ENCODE results near the gene OR5B2.

OR5B2 gene

DNA sequence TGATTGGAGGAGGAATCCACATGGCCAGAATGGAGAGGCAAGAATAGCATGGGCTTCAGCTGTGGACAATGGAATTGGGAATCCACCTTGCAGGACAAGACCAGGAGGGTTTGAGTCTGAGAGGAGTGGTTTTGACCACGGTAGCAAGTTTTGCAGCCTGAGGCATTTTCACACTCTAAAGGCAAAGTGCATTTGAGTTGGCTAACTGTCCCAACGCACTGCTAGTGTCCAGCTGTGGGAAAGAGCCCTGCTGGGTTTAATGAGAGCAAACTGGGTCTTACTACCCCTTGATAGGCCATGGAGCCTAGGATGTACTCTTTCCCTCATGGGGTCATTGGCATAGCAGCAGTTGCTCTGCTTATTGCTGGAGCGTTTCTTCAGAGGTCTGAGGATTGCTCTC lies at the start of gene OR5B2:
TSS of gene OR5B2 (minus strand) at position 101 of the 400 bp plus-strand sequence. CDS start 4,860 bp downstream, outside the sequence.
- TF ChIP-seq, protein P1, sequence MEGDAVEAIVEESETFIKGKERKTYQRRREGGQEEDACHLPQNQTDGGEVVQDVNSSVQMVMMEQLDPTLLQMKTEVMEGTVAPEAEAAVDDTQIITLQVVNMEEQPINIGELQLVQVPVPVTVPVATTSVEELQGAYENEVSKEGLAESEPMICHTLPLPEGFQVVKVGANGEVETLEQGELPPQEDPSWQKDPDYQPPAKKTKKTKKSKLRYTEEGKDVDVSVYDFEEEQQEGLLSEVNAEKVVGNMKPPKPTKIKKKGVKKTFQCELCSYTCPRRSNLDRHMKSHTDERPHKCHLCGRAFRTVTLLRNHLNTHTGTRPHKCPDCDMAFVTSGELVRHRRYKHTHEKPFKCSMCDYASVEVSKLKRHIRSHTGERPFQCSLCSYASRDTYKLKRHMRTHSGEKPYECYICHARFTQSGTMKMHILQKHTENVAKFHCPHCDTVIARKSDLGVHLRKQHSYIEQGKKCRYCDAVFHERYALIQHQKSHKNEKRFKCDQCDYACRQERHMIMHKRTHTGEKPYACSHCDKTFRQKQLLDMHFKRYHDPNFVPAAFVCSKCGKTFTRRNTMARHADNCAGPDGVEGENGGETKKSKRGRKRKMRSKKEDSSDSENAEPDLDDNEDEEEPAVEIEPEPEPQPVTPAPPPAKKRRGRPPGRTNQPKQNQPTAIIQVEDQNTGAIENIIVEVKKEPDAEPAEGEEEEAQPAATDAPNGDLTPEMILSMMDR (IDR thresholded peaks at IDR 0.05; ENCODE audit: insufficient read depth, low read length, poor library complexity, severe bottlenecking), result no peak
- Histone ChIP-seq H3K27me3 (replicated peaks; ENCODE audit: control insufficient read depth, insufficient read depth, low read length) (no peaks in the 10 kb centered on the region; the same call in none of the 2 replicates), H3K4me3 (replicated peaks; ENCODE audit: low read depth, low read length) (no peak within 1 kb of the TSS), H3K36me3 (ENCODE audit: control insufficient read depth, insufficient read depth, low read length) (no peaks in the 10 kb centered on the region)
- DNase-seq (ENCODE audit: extremely low read depth, insufficient read length), result no peak

DNA sequence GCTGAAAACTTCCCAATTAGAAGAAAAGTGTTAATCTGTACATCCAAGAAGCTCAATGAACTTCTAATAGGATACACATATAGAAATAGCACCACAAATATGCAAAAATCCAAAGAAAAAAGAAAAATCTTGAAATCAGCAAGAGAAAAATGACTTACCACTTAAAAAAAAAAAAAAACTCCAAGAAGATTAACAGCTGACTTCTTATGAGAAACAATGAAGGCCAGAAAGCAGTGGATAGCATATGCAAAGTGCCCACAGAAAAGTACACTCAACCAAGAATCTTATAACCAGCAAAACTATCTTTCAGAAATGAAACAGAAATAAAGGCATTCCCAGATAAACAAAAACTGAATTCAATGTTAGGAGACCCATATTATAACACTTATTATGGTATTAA lies 44.0 kb upstream of the OR5B2 start:
- TF ChIP-seq, protein P1 (IDR thresholded peaks at IDR 0.05; ENCODE audit: insufficient read depth, low read length, poor library complexity, severe bottlenecking), result no peak

DNA sequence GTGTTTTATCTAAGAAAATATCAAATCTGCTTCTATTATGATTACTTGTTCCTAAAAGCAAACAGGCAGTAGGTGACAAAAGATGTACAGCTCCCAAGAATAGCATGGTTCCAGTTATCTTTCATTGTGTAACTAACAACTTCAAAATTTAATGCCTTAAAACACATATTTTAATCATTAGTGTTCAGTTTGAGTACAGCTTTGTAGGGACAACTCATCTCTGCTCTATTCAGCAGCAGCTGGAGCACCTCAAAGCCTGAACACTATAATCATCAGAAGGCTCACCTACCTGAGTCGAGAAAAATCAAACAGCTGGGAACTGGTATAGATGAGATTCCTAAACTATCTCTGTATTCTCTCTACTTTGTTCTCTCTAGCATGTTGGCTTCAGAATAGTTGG lies 38.4 kb upstream of the OR5B2 start:
- TF ChIP-seq, protein P1 (IDR thresholded peaks at IDR 0.05; ENCODE audit: insufficient read depth, low read length, poor library complexity, severe bottlenecking), result no peak
- no peak for DNase-seq (ENCODE audit: extremely low read depth, insufficient read length)
- Histone ChIP-seq H3K4me3 (replicated peaks; ENCODE audit: low read depth, low read length) (no peak overlapping the region), H3K27me3 (replicated peaks; ENCODE audit: control insufficient read depth, insufficient read depth, low read length) (no peaks in the 10 kb centered on the region), H3K36me3 (ENCODE audit: control insufficient read depth, insufficient read depth, low read length) (no peaks in the 10 kb centered on the region)

More for the DNA sequence above, 44.0 kb upstream of the OR5B2 start:
- no peaks in the 10 kb centered on the region for H3K36me3 ChIP-seq (ENCODE audit: control insufficient read depth, insufficient read depth, low read length)
- H3K4me3 ChIP-seq (replicated peaks; ENCODE audit: low read depth, low read length), result no peak overlapping the region
- DNase-seq (ENCODE audit: extremely low read depth, insufficient read length), result no peak
- no peaks in the 10 kb centered on the region for H3K27me3 ChIP-seq (replicated peaks; ENCODE audit: control insufficient read depth, insufficient read depth, low read length)

DNA sequence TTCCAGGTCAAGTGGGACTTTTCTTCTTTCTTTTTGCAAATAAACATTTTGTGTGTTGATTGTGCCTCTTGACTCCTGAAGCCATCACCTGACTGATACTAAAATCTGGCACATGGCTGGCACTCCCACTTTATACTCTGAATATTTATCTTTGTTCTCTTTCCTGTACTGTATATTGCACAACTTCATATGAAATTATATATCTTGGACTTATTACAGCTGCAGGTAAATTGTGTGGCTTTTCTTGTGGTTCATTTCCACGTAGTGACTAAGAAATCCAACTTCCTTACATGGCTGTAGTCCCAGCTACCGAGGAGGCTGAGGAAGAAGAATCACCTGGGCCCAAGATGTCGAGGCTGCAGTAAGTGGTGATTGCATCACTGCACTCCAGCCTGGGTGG lies 37.8 kb upstream of the OR5B2 start:
- H3K4me3 ChIP-seq (replicated peaks; ENCODE audit: low read depth, low read length), result no peak overlapping the region
- H3K36me3 ChIP-seq (ENCODE audit: control insufficient read depth, insufficient read depth, low read length), result no peaks in the 10 kb centered on the region
- TF ChIP-seq, protein P1 (IDR thresholded peaks at IDR 0.05; ENCODE audit: insufficient read depth, low read length, poor library complexity, severe bottlenecking), result no peak
- DNase-seq (ENCODE audit: extremely low read depth, insufficient read length), result no peak
- H3K27me3 ChIP-seq (replicated peaks; ENCODE audit: control insufficient read depth, insufficient read depth, low read length), result no peaks in the 10 kb centered on the region

DNA sequence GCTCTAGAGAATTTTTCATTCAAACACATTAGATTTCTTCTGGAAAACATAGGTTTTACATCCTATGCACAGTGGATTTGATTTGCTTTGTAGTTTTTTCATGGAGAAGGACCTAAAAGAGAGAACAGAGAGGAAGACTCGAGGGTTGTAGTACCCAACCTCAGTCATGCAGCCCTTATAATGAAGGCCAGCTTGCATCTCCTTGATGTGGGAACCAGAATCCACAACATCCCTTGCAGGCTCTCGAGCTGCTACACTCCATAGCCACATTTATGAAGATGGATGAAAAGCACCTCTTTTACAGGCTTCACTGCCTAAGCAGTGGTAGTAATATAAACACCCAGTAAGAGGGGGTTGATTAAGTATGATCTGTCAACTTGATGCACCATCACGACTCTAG lies 23.7 kb upstream of the OR5B2 start:
- Histone ChIP-seq H3K27me3 (replicated peaks; ENCODE audit: control insufficient read depth, insufficient read depth, low read length) (no peaks in the 10 kb centered on the region), H3K36me3 (ENCODE audit: control insufficient read depth, insufficient read depth, low read length) (no peaks in the 10 kb centered on the region), H3K4me3 (replicated peaks; ENCODE audit: low read depth, low read length) (no peak overlapping the region)
- DNase-seq (ENCODE audit: extremely low read depth, insufficient read length), result no peak
- TF ChIP-seq, protein P1 (IDR thresholded peaks at IDR 0.05; ENCODE audit: insufficient read depth, low read length, poor library complexity, severe bottlenecking), result no peak

DNA sequence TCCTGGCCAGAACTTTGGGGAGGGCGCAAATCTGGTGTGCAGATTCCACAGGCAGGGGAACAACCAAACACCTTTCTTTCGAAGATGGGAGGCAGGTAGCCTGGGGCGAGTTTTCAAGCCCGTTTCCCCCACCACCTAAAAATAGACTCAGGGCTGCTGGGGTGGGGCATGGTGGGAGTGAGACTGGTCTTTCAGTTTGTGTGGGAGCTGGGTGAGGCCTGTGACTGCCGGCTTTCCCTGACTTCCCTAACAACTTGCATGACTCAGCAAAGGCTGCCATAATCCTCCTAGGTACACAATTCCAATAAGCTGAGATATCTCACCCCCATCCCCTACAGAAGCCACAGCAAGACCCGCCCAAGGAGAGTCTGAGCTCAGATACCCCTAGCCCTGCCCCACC lies 18.4 kb upstream of the OR5B2 start:
- DNase-seq (ENCODE audit: extremely low read depth, insufficient read length), result no peak
- TF ChIP-seq, protein P1 (IDR thresholded peaks at IDR 0.05; ENCODE audit: insufficient read depth, low read length, poor library complexity, severe bottlenecking), result no peak
- no peak overlapping the region for H3K4me3 ChIP-seq (replicated peaks; ENCODE audit: low read depth, low read length)
- no peaks in the 10 kb centered on the region for H3K27me3 ChIP-seq (replicated peaks; ENCODE audit: control insufficient read depth, insufficient read depth, low read length)
- no peaks in the 10 kb centered on the region for H3K36me3 ChIP-seq (ENCODE audit: control insufficient read depth, insufficient read depth, low read length)
